GM23338 (cell line): ENCODE measurements around the gene CD44. TPM values are rescaled to one million over a fixed set of nuclear protein-coding genes. Genes with fewer than 3 reads are reported as not detected.

Experiments used
- ATAC-seq: fragments of 200-7000 bp; cut with Tn5 transposase; 3 replicates; pipeline ENCODE4 v1.9.1; 2020
- DNase-seq: peaks from one replicate; pipeline ENCODE4 v3.0.0-alpha.2; 2015; ENCODE audit warnings: low spot score
- H2AFZ ChIP-seq: fragments of 200-600 bp; sonication (generic); 2 replicates; pipeline ENCODE4 v1.8.0; 2016; ENCODE audit warnings: antibody characterized with exemption, mild to moderate bottlenecking, moderate library complexity
- H3F3A ChIP-seq: fragments of 200-600 bp; sonication (generic); replicated peaks from 2 replicates; pipeline ENCODE4 v1.8.0; 2017; ENCODE audit warnings: antibody characterized with exemption, mixed run types, low read depth
- H3K27ac ChIP-seq: fragments of 200-600 bp; sonication (generic); 2 replicates; pipeline ENCODE4 v1.6.1; 2016; ENCODE audit warnings: low read depth
- H3K27me3 ChIP-seq: fragments of 200-600 bp; sonication (generic); 2 replicates; pipeline ENCODE4 v1.8.0; 2016; ENCODE audit warnings: mild to moderate bottlenecking, mixed run types, moderate library complexity; ENCODE audit not compliant: insufficient read depth
- H3K36me3 ChIP-seq: fragments of 200-600 bp; sonication (generic); 2 replicates; pipeline ENCODE4 v1.8.0; 2016; ENCODE audit warnings: mild to moderate bottlenecking; ENCODE audit not compliant: insufficient read depth
- H3K4me1 ChIP-seq: fragments of 200-600 bp; sonication (generic); 2 replicates; pipeline ENCODE4 v1.8.0; 2016; ENCODE audit warnings: mild to moderate bottlenecking, moderate library complexity; ENCODE audit not compliant: insufficient read depth
- H3K4me2 ChIP-seq: fragments of 200-600 bp; sonication (generic); 2 replicates; pipeline ENCODE4 v1.7.1; 2017; ENCODE audit warnings: mixed run types
- H3K4me3 ChIP-seq: fragments of 200-600 bp; sonication (generic); 2 replicates; pipeline ENCODE4 v1.6.1; 2016; ENCODE audit warnings: mixed run types
- H3K79me2 ChIP-seq: fragments of 200-600 bp; sonication (generic); replicated peaks from 2 replicates; pipeline ENCODE4 v1.8.0; 2017; ENCODE audit warnings: mild to moderate bottlenecking; ENCODE audit not compliant: insufficient read depth
- H3K9me2 ChIP-seq: fragments of 200-600 bp; sonication (generic); 2 replicates; pipeline ENCODE4 v1.8.0; 2017; ENCODE audit not compliant: insufficient read depth
- H4K20me1 ChIP-seq: fragments of 200-600 bp; sonication (generic); replicated peaks from 2 replicates; pipeline ENCODE4 v1.8.0; 2017; ENCODE audit warnings: mild to moderate bottlenecking; ENCODE audit not compliant: insufficient read depth
- H3K27ac Mint-ChIP-seq: 2 replicates; pipeline ENCODE4 v1.8.0; 2020; ENCODE audit warnings: inconsistent platforms, mild to moderate bottlenecking, moderate library complexity, mixed read lengths
- H3K27me3 Mint-ChIP-seq: 3 replicates; pipeline ENCODE4 v1.8.0; 2022; ENCODE audit warnings: low read depth, mild to moderate bottlenecking, moderate library complexity, mixed read lengths, inconsistent platforms; ENCODE audit not compliant: insufficient read depth, poor library complexity
- H3K36me3 Mint-ChIP-seq: 3 replicates; pipeline ENCODE4 v1.8.0; 2021; ENCODE audit warnings: low read depth, mild to moderate bottlenecking, inconsistent platforms, moderate library complexity, mixed read lengths
- H3K4me1 Mint-ChIP-seq: 3 replicates; pipeline ENCODE4 v1.8.0; 2020; ENCODE audit warnings: mild to moderate bottlenecking, inconsistent platforms, mixed read lengths
- H3K4me3 Mint-ChIP-seq: 3 replicates; pipeline ENCODE4 v1.8.0; 2021; ENCODE audit warnings: moderate library complexity, mild to moderate bottlenecking, inconsistent platforms, mixed read lengths
- H3K9me3 Mint-ChIP-seq: 3 replicates; pipeline ENCODE4 v1.8.0; 2020; ENCODE audit warnings: moderate library complexity, mild to moderate bottlenecking, inconsistent platforms, mixed read lengths
- CREB1 ChIP-seq: fragments of 250-450 bp; sonication (Bioruptor Pico); IDR thresholded peaks from 2 replicates; pipeline ENCODE4 v1.5.0; 2020; ENCODE audit warnings: low read depth, mild to moderate bottlenecking, moderate library complexity
- ETS1 ChIP-seq: IDR thresholded peaks from 2 replicates; pipeline ENCODE4 v1.6.1; 2016; ENCODE audit warnings: antibody characterized with exemption
- EZH2 ChIP-seq: fragments of 200-600 bp; sonication (generic); IDR thresholded peaks from one replicate; pipeline ENCODE4 v1.8.0; 2017; ENCODE audit warnings: antibody characterized with exemption, mild to moderate bottlenecking, low read depth; ENCODE audit not compliant: unreplicated experiment
- EZH2phosphoT487 ChIP-seq: fragments of 200-600 bp; sonication (generic); IDR thresholded peaks from one replicate; pipeline ENCODE4 v1.8.1; 2018; ENCODE audit warnings: antibody characterized with exemption; ENCODE audit not compliant: unreplicated experiment
- JUNB ChIP-seq: IDR thresholded peaks from one replicate; pipeline ENCODE4 v1.6.1; 2016; ENCODE audit warnings: antibody characterized with exemption; ENCODE audit not compliant: unreplicated experiment
- NANOG ChIP-seq: IDR thresholded peaks from 2 replicates; pipeline ENCODE4 v1.6.1; 2016; ENCODE audit warnings: antibody characterized with exemption, borderline replicate concordance
- POLR2AphosphoS5 ChIP-seq: IDR thresholded peaks from 2 replicates; pipeline ENCODE4 v1.6.1; 2016; ENCODE audit warnings: antibody characterized with exemption, low read depth
- REST ChIP-seq: IDR thresholded peaks from one replicate; pipeline ENCODE4 v1.6.1; 2018; ENCODE audit warnings: antibody characterized with exemption; ENCODE audit not compliant: unreplicated experiment
- STAT1 ChIP-seq: IDR thresholded peaks from one replicate; pipeline ENCODE4 v1.6.1; 2016; ENCODE audit warnings: antibody characterized with exemption; ENCODE audit not compliant: unreplicated experiment
- ZNF114 ChIP-seq: fragments of 250-450 bp; sonication (Bioruptor Pico); IDR thresholded peaks from 2 replicates; pipeline ENCODE4 v1.5.0; 2020; ENCODE audit warnings: mild to moderate bottlenecking, moderate library complexity
- ZNF331 ChIP-seq: fragments of 250-450 bp; sonication (Bioruptor Pico); IDR thresholded peaks from 2 replicates; pipeline ENCODE4 v1.5.0; 2020; ENCODE audit warnings: low read depth, mild to moderate bottlenecking, moderate library complexity
- ZNF462 ChIP-seq: fragments of 250-450 bp; sonication (Bioruptor Pico); IDR thresholded peaks from 2 replicates; pipeline ENCODE4 v1.5.0; 2020; ENCODE audit warnings: mild to moderate bottlenecking, moderate library complexity
- polyA plus RNA-seq: library from polyadenylated mRNA; unstranded; fragments of >200 nt; fragmentation: Nextera tagmentation; extraction: Ambion mirVana; gene quantifications from 2 replicates; pipeline ENCODE4 v1.2.1, GENCODE V29; 2016
- total RNA-seq: library from RNA; depleted of rRNA; stranded (reverse); fragments of >200 nt; shearing (Covaris generic); gene quantifications from 2 replicates; pipeline ENCODE4 v1.2.3, GENCODE V29; 2014
- TF ChIP-seq, protein P1 (sequence below), 2 experiments: fragments of 200-600 bp in 1 of 2; sonication (generic) in 1 of 2; conservative IDR thresholded peaks; 2 replicates each; pipeline versions ENCODE4 v1.5.1 to v1.6.1; 2016 to 2017; ENCODE audit warnings: antibody characterized with exemption in 2 of 2, low read depth in 2 of 2, mild to moderate bottlenecking in 2 of 2, moderate library complexity in 1 of 2

Gene CD44
- total and polyA plus RNA-seq, 2 experiments from 2014 or later = 4.0 to 10.1 TPM

DNA sequence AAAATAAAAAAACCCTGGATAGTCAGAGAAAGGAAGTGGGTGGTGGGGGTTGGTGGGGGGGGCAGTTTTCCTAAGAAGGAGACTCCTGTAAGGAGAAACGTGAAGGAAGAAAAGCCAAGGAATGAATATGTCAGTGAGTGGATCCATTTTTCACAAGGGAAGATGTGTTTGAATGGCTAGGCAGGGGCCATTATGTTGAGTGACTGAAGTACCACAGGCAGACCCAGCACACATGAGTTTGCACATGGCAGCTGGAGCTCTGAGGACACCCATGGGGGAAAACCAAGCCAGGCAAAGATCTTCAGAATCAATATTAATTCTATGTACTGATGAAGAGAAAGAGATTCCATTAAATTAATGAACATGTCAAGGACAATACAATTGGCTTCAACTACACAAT is 67.6 kb downstream of the CD44 start:
- peaks cover 4% of the 10 kb centered on the region; the same call in 2 of the 3 replicates for H3K9me3 Mint-ChIP-seq
- no peak for DNase-seq
- H3K27me3 Mint-ChIP-seq = no peaks in the 10 kb centered on the region
- Histone ChIP-seq H3K9me2 (peaks cover 23% of the 10 kb centered on the region), H3K27ac (no peak overlapping the region), H3K4me1 (peaks cover 23% of the 10 kb centered on the region), H3K79me2 (no peaks in the 10 kb centered on the region), H3K4me3 (no peak overlapping the region), H4K20me1 (no peaks in the 10 kb centered on the region), H2AFZ (no peak overlapping the region), H3K36me3 (no peaks in the 10 kb centered on the region), H3F3A (no peaks in the 10 kb centered on the region), H3K27me3 (no peaks in the 10 kb centered on the region), H3K4me2 (no peak overlapping the region)
- H3K4me3 Mint-ChIP-seq = no peak overlapping the region
- TF ChIP-seq NANOG (no peak), ZNF331 (CRISPR knock-in tag) (no peak), STAT1 (no peak), REST (no peak), ZNF462 (no peak), POLR2AphosphoS5 (no peak), CREB1 (CRISPR knock-in tag) (no peak), EZH2phosphoT487 (no peak), ETS1 (no peak), EZH2 (no peak), ZNF114 (CRISPR knock-in tag) (no peak), JUNB (no peak)
- TF ChIP-seq, protein P1, sequence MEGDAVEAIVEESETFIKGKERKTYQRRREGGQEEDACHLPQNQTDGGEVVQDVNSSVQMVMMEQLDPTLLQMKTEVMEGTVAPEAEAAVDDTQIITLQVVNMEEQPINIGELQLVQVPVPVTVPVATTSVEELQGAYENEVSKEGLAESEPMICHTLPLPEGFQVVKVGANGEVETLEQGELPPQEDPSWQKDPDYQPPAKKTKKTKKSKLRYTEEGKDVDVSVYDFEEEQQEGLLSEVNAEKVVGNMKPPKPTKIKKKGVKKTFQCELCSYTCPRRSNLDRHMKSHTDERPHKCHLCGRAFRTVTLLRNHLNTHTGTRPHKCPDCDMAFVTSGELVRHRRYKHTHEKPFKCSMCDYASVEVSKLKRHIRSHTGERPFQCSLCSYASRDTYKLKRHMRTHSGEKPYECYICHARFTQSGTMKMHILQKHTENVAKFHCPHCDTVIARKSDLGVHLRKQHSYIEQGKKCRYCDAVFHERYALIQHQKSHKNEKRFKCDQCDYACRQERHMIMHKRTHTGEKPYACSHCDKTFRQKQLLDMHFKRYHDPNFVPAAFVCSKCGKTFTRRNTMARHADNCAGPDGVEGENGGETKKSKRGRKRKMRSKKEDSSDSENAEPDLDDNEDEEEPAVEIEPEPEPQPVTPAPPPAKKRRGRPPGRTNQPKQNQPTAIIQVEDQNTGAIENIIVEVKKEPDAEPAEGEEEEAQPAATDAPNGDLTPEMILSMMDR (conservative IDR thresholded peaks at IDR 0.05; ENCODE audit: low read depth in 2 of 2) = no peak
- ATAC-seq = no peak
- no peaks in the 10 kb centered on the region for H3K36me3 Mint-ChIP-seq
- H3K4me1 Mint-ChIP-seq = peaks cover 21% of the 10 kb centered on the region
- no peak overlapping the region for H3K27ac Mint-ChIP-seq
